GM12864 (cell line): ENCODE measurements around the gene RNF213.

Experiments used
- DNase-seq: peaks from one replicate; pipeline ENCODE4 v3.0.0-alpha.2; 2011; ENCODE audit warnings: low read depth
- H3K4me3 ChIP-seq: 2 replicates; pipeline ENCODE4 v1.5.1; 2011; ENCODE audit warnings: mild to moderate bottlenecking, low read depth, low read length, control low read depth
- TF ChIP-seq, protein P1 (sequence below): IDR thresholded peaks from 2 replicates; pipeline ENCODE4 v1.5.1; 2011; ENCODE audit warnings: low read depth, mild to moderate bottlenecking, moderate library complexity, low read length, control low read depth, inconsistent platforms; ENCODE audit errors: missing control alignments

RNF213 gene

DNA sequence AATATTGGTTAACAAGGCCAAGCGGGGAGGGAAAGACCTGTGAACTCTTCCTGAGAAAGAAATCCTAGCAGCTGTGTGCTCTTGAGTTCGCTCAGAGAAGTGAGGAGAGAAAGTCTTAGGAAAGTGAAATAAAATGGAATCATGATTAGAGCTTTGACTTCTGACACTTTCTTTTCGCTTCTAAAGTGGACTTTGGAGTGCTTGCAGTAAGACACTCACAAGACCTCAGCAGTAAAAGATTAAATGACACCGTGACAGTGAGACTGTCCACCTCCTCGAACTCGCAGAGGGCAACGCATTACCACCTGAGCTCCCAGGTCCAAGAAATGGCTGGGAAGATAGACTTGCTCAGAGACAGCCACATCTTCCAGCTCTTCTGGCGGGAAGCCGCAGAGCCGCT, 71.2 kb downstream of the RNF213 start:
- TF ChIP-seq, protein P1, sequence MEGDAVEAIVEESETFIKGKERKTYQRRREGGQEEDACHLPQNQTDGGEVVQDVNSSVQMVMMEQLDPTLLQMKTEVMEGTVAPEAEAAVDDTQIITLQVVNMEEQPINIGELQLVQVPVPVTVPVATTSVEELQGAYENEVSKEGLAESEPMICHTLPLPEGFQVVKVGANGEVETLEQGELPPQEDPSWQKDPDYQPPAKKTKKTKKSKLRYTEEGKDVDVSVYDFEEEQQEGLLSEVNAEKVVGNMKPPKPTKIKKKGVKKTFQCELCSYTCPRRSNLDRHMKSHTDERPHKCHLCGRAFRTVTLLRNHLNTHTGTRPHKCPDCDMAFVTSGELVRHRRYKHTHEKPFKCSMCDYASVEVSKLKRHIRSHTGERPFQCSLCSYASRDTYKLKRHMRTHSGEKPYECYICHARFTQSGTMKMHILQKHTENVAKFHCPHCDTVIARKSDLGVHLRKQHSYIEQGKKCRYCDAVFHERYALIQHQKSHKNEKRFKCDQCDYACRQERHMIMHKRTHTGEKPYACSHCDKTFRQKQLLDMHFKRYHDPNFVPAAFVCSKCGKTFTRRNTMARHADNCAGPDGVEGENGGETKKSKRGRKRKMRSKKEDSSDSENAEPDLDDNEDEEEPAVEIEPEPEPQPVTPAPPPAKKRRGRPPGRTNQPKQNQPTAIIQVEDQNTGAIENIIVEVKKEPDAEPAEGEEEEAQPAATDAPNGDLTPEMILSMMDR, result no peak
- DNase-seq, result no peak
- no peak overlapping the region for H3K4me3 ChIP-seq

DNA sequence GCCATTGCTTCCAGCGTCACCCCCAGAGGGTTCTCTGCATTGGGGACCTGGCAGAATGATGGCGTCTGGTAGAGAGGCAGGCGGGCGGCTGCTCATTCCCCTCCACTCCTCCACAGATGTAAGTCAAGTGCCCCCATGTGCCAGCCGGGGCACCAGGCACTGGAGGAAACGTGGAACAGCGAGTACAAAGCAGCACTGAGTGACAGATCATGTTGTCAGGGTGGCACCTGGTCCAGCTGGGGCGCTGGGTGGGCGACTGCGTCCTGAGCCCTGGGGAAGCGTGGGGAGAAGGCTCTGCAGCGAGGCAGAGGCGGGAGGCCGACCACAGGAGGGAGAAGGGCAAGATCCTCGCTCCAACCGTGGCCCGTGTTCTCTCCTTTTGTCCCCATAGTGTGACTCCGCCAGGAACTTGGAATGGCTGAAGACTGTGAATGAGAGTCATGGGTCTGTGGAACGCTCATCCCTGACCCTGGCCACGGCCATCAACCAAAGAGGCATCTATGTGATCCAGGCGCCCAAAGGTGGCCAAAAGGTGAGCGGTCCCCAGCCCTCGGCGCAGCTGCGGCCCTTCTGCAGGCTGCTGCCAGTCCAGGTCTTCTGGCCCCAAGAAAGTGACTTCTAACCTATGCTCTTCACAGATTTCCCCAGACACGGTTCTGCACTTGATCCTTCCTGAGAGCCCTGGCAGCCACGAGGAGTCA, 76.7 kb downstream of the RNF213 start:
- DNase-seq, result no peak
- TF ChIP-seq, protein P1, result no peak
- H3K4me3 ChIP-seq, result no peak overlapping the region

DNA sequence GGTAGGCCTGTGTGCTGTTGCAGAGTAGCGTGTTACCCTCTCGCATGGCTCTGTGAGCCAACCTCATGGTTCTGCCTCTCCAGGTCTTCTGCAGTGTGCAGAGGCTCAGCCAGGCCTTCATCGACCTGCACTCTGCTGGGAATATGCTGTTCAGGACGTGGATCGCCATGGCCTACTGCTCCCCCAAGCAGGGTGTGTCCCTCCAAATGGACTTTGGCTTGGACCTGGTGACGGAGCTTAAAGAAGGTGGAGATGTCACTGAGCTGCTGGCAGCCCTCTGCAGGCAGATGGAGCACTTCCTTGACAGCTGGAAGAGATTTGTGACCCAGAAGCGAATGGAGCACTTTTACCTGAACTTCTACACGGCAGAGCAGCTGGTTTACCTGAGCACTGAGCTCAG, 78.5 kb downstream of the RNF213 start:
- TF ChIP-seq, protein P1, result no peak
- no peak for DNase-seq
- no peak overlapping the region for H3K4me3 ChIP-seq

DNA sequence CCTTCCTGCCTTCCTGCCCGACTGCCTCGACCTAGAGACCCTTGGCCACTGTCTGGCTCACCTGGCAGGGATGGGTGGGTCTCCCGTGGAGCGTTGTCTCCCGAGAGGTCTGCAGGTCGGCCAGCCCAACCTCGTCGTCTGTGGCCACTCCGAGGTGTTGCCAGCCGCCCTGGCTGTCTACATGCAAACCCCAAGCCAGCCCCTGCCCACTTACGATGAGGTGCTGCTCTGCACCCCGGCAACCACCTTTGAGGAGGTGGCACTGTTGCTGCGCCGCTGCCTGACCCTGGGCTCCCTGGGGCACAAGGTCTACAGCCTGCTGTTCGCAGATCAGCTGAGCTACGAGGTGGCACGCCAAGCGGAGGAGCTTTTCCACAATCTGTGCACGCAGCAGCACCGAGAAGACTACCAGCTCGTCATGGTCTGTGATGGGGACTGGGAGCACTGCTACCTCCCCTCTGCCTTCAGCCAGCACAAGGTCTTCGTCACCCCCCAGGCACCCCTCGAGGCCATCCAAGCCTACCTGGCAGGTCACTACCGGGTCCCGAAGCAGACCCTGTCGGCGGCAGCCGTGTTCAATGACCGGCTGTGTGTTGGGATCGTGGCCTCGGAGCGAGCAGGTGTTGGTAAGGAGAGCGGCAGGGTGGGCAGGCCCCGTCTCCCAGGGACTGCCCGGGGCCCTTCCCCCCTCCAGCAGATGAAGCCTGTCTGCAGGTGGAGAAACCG, 79.2 kb downstream of the RNF213 start:
- no peak for DNase-seq
- TF ChIP-seq, protein P1, result no peak
- no peak overlapping the region for H3K4me3 ChIP-seq

DNA sequence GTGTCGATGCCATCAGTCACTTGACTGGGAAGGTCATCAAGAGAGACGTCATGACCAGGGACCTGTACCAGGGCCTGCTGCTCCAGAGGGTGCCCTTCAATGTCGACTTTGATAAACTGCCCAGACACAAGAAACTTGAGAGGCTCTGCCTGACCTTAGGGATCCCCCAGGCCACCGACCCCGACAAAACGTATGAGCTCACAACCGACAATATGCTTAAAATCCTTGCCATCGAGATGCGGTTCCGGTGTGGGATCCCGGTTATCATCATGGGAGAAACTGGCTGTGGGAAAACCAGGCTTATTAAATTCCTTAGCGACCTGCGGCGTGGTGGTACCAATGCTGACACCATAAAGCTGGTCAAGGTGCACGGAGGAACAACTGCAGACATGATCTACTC, 84.7 kb downstream of the RNF213 start:
- DNase-seq, result no peak
- TF ChIP-seq, protein P1, result no peak
- H3K4me3 ChIP-seq, result no peak overlapping the region

DNA sequence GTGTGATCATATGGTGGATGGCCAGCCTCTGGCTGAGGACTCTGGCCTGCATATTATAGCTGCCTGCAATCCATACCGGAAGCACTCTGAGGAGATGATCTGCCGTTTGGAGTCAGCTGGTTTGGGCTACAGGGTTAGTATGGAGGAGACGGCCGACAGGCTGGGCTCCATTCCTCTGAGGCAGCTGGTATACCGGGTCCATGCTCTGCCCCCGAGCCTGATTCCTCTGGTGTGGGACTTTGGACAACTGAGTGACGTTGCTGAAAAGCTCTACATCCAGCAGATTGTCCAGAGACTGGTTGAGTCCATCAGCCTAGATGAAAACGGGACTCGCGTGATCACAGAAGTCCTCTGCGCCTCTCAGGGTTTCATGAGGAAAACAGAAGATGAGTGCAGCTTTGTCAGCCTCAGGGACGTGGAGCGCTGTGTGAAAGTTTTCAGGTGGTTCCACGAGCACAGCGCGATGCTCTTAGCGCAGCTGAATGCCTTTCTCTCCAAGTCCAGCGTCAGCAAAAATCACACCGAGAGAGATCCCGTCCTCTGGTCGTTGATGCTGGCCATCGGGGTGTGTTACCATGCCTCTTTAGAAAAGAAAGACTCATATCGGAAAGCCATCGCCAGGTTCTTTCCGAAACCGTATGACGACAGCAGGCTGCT, 85.3 kb downstream of the RNF213 start:
- DNase-seq, result no peak
- H3K4me3 ChIP-seq, result no peak overlapping the region
- TF ChIP-seq, protein P1, result no peak
